HL-60 (cell line): ENCODE results near the gene KRTAP10-2.

ENCODE experiments used
- DNase-seq, 2 experiments: peaks; one replicate each; pipeline ENCODE4 v3.0.0-alpha.2; 2010 to 2020; ENCODE audit warnings: low read depth in 1 of 2, low spot score in 1 of 2
- H3K27ac ChIP-seq: fragments of 250-450 bp; sonication (Bioruptor Pico); replicated peaks from 2 replicates; pipeline ENCODE4 v1.5.1; 2020; ENCODE audit warnings: mild to moderate bottlenecking, moderate library complexity
- H3K27me3 ChIP-seq: fragments of 250-450 bp; sonication (Bioruptor Pico); 2 replicates; pipeline ENCODE4 v1.5.1; 2021; ENCODE audit warnings: mild to moderate bottlenecking, moderate library complexity; ENCODE audit not compliant: insufficient read depth, poor library complexity, severe bottlenecking
- H3K4me3 ChIP-seq: replicated peaks from 2 replicates; pipeline ENCODE4 v1.5.1; 2011; ENCODE audit warnings: mild to moderate bottlenecking, control low read depth, low read length; ENCODE audit not compliant: insufficient read depth
- GABPA ChIP-seq: IDR thresholded peaks from 2 replicates; pipeline ENCODE4 v1.6.1; 2012; ENCODE audit warnings: low read depth
- POLR2AphosphoS5 ChIP-seq: IDR thresholded peaks from 2 replicates; pipeline ENCODE4 v1.6.1; 2012; ENCODE audit warnings: low read depth
- SPI1 ChIP-seq: IDR thresholded peaks from 2 replicates; pipeline ENCODE4 v1.6.1; 2012; ENCODE audit warnings: low read depth, mild to moderate bottlenecking, borderline replicate concordance
- TF ChIP-seq, protein P1 (sequence below): IDR thresholded peaks from one replicate; pipeline ENCODE4 v1.5.1; 2011; ENCODE audit warnings: low read length, control low read depth, inconsistent platforms; ENCODE audit not compliant: insufficient read depth
- TF ChIP-seq, protein P2 (sequence below): IDR thresholded peaks from 2 replicates; pipeline ENCODE4 v1.6.1; 2012; ENCODE audit warnings: low read depth; ENCODE audit not compliant: insufficient replicate concordance

Gene KRTAP10-2

DNA sequence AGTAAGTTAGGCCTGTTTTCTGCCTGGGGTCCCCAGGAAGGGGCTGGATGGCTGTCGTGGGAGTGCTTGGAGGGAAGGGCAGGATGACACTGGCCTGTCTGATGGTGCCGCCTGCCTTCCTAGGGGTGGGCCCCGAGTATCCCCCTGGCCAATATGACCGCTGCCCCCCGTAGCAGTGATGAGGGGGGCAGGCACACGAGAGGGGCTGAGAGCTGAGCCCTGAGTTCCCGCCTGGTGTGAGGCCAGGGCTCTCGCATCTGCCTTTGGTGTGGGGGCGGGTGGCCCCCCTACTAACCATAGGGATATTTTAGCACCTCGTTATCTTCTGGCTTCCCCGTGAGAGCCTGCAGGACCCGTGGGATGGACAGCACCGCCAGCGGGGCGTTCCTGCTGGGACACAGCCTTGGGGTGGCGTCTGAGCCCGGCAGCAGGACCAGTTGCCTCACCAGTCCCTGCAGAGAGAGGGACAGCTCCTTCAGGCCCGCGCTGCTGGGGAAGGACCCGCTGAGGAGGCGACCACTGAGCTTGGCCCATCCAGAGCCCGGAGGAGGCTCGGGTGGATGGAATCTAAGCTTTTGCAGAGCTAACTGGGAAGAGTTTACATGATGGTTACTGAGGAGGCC is 21.7 kb downstream of the KRTAP10-2 start:
- no peaks in the 10 kb centered on the region for H3K27me3 ChIP-seq
- H3K4me3 ChIP-seq: no peak overlapping the region
- TF ChIP-seq GABPA: no peak
- no peak for TF ChIP-seq POLR2AphosphoS5
- TF ChIP-seq, protein P1, sequence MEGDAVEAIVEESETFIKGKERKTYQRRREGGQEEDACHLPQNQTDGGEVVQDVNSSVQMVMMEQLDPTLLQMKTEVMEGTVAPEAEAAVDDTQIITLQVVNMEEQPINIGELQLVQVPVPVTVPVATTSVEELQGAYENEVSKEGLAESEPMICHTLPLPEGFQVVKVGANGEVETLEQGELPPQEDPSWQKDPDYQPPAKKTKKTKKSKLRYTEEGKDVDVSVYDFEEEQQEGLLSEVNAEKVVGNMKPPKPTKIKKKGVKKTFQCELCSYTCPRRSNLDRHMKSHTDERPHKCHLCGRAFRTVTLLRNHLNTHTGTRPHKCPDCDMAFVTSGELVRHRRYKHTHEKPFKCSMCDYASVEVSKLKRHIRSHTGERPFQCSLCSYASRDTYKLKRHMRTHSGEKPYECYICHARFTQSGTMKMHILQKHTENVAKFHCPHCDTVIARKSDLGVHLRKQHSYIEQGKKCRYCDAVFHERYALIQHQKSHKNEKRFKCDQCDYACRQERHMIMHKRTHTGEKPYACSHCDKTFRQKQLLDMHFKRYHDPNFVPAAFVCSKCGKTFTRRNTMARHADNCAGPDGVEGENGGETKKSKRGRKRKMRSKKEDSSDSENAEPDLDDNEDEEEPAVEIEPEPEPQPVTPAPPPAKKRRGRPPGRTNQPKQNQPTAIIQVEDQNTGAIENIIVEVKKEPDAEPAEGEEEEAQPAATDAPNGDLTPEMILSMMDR: no peak
- TF ChIP-seq, protein P2, sequence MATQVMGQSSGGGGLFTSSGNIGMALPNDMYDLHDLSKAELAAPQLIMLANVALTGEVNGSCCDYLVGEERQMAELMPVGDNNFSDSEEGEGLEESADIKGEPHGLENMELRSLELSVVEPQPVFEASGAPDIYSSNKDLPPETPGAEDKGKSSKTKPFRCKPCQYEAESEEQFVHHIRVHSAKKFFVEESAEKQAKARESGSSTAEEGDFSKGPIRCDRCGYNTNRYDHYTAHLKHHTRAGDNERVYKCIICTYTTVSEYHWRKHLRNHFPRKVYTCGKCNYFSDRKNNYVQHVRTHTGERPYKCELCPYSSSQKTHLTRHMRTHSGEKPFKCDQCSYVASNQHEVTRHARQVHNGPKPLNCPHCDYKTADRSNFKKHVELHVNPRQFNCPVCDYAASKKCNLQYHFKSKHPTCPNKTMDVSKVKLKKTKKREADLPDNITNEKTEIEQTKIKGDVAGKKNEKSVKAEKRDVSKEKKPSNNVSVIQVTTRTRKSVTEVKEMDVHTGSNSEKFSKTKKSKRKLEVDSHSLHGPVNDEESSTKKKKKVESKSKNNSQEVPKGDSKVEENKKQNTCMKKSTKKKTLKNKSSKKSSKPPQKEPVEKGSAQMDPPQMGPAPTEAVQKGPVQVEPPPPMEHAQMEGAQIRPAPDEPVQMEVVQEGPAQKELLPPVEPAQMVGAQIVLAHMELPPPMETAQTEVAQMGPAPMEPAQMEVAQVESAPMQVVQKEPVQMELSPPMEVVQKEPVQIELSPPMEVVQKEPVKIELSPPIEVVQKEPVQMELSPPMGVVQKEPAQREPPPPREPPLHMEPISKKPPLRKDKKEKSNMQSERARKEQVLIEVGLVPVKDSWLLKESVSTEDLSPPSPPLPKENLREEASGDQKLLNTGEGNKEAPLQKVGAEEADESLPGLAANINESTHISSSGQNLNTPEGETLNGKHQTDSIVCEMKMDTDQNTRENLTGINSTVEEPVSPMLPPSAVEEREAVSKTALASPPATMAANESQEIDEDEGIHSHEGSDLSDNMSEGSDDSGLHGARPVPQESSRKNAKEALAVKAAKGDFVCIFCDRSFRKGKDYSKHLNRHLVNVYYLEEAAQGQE: no peak
- no peak for TF ChIP-seq SPI1

GRCh38 chr21:44529011-44529421 is 22.3 kb downstream of the KRTAP10-2 start:
- Histone ChIP-seq H3K27ac (no peak overlapping the region), H3K27me3 (no peaks in the 10 kb centered on the region), H3K4me3 (no peak overlapping the region)
- TF ChIP-seq GABPA (no peak), POLR2AphosphoS5 (no peak)
- TF ChIP-seq, protein P1: no peak
- no peak for DNase-seq

More for the DNA sequence above, 21.7 kb downstream of the KRTAP10-2 start:
- H3K27ac ChIP-seq: no peak overlapping the region
- DNase-seq: no peak

GRCh38 chr21:44528634-44528995 is 22.7 kb downstream of the KRTAP10-2 start:
- H3K27me3 ChIP-seq: no peaks in the 10 kb centered on the region
- TF ChIP-seq, protein P2: no peak
- TF ChIP-seq SPI1 (no peak), GABPA (no peak), POLR2AphosphoS5 (no peak)
- TF ChIP-seq, protein P1: no peak
- H3K27ac ChIP-seq: no peak overlapping the region
- no peak overlapping the region for H3K4me3 ChIP-seq
- DNase-seq: no peak
